Fibroblast of the conjunctiva (primary cell): ENCODE results near the gene ATP8B3.

ENCODE experiments used
- DNase-seq: peaks from one replicate; pipeline ENCODE4 v3.0.0-alpha.2; 2010; ENCODE audit warnings: low read depth

ATP8B3 gene

GRCh38 chr19:1744822-1745563 lies 67.1 kb downstream of the ATP8B3 start:
- DNase-seq: no peak

- no peak for DNase-seq
Measured at GRCh38 chr19:1744133-1744665, 67.9 kb downstream of the ATP8B3 start.

GRCh38 chr19:1742989-1743696 lies 68.9 kb downstream of the ATP8B3 start:
- no peak for DNase-seq

GRCh38 chr19:1739960-1740629 lies 72.0 kb downstream of the ATP8B3 start:
- no peak for DNase-seq

GRCh38 chr19:1736927-1737326 lies 75.1 kb downstream of the ATP8B3 start:
- no peak for DNase-seq

GRCh38 chr19:1736280-1736679 lies 75.8 kb downstream of the ATP8B3 start:
- DNase-seq: no peak

- no peak for DNase-seq
Measured at GRCh38 chr19:1734321-1734966, 77.6 kb downstream of the ATP8B3 start.
